ENCODE results near the gene TAF8.

TAF8 gene

GRCh38 chr6:42043787-42044475 is 6.4 kb upstream of the TAF8 start:
- Histone ChIP-seq H3K4me2 (ENCODE audit: low read length) (peak overlapping the region; percentile 62), H3K4me1 (ENCODE audit: insufficient read depth, low read length, severe bottlenecking) (peaks cover 53% of the 10 kb centered on the region), H3K9me3 (ENCODE audit: low read length) (no peaks in the 10 kb centered on the region), H4K20me1 (ENCODE audit: insufficient read depth, low read length) (no peaks in the 10 kb centered on the region), H3K4me3 (ENCODE audit: low read depth, low read length, poor library complexity, severe bottlenecking) (peak overlapping the region; percentile 49), H3K9me2 (ENCODE audit: low read depth, low read length) (no peaks in the 10 kb centered on the region), H3K27ac (ENCODE audit: low read depth, low read length, poor library complexity, severe bottlenecking) (no peak overlapping the region), H2AFZ (ENCODE audit: low read length) (0 out of 2 replicates have a peak overlapping the region, but pooled peaks have one; percentile 53), H3K27me3 (ENCODE audit: insufficient read depth, low read length) (0 out of 2 replicates have a peak, but pooled peaks cover 4% of the 10 kb centered on the region), H3K9ac (ENCODE audit: low read length) (peak overlapping the region; percentile 53), H3K79me2 (ENCODE audit: insufficient read depth, low read length) (no peaks in the 10 kb centered on the region), H3F3A (ENCODE audit: insufficient read depth, low read length) (0 out of 2 replicates have a peak, but pooled peaks cover 7% of the 10 kb centered on the region), H3K36me3 (ENCODE audit: insufficient read depth, low read length) (no peaks in the 10 kb centered on the region)
- no peak for TF ChIP-seq EZH2 (IDR thresholded peaks at IDR 0.05; ENCODE audit: borderline replicate concordance, low read length)
- TF ChIP-seq CTCF (IDR thresholded peaks at IDR 0.05; ENCODE audit: low read length): peak; percentile 97

- TF ChIP-seq EZH2 (IDR thresholded peaks at IDR 0.05; ENCODE audit: borderline replicate concordance, low read length) (no peak), CTCF (IDR thresholded peaks at IDR 0.05; ENCODE audit: low read length) (no peak)
- Histone ChIP-seq H4K20me1 (ENCODE audit: insufficient read depth, low read length) (no peaks in the 10 kb centered on the region), H3K36me3 (ENCODE audit: insufficient read depth, low read length) (no peaks in the 10 kb centered on the region), H3K4me3 (ENCODE audit: low read depth, low read length, poor library complexity, severe bottlenecking) (no peak overlapping the region), H2AFZ (ENCODE audit: low read length) (no peak overlapping the region), H3K27me3 (ENCODE audit: insufficient read depth, low read length) (0 out of 2 replicates have a peak, but pooled peaks cover 4% of the 10 kb centered on the region), H3K4me2 (ENCODE audit: low read length) (peak overlapping the region; percentile 35; the same call in 1 of the 2 replicates), H3K79me2 (ENCODE audit: insufficient read depth, low read length) (no peaks in the 10 kb centered on the region), H3K9me3 (ENCODE audit: low read length) (no peaks in the 10 kb centered on the region), H3K27ac (ENCODE audit: low read depth, low read length, poor library complexity, severe bottlenecking) (peak overlapping the region; percentile 17), H3F3A (ENCODE audit: insufficient read depth, low read length) (0 out of 2 replicates have a peak, but pooled peaks cover 7% of the 10 kb centered on the region), H3K9ac (ENCODE audit: low read length) (no peak overlapping the region), H3K9me2 (ENCODE audit: low read depth, low read length) (no peaks in the 10 kb centered on the region), H3K4me1 (ENCODE audit: insufficient read depth, low read length, severe bottlenecking) (peaks cover 55% of the 10 kb centered on the region)
Measured at GRCh38 chr6:42045538-42046460, 4.5 kb upstream of the TAF8 start.

GRCh38 chr6:42046464-42047212 is 3.7 kb upstream of the TAF8 start:
- Histone ChIP-seq H3K9me2 (ENCODE audit: low read depth, low read length) (no peaks in the 10 kb centered on the region), H3K79me2 (ENCODE audit: insufficient read depth, low read length) (no peaks in the 10 kb centered on the region), H2AFZ (ENCODE audit: low read length) (no peak overlapping the region), H3K27ac (ENCODE audit: low read depth, low read length, poor library complexity, severe bottlenecking) (no peak overlapping the region), H3F3A (ENCODE audit: insufficient read depth, low read length) (0 out of 2 replicates have a peak, but pooled peaks cover 7% of the 10 kb centered on the region), H3K9me3 (ENCODE audit: low read length) (no peaks in the 10 kb centered on the region), H3K36me3 (ENCODE audit: insufficient read depth, low read length) (no peaks in the 10 kb centered on the region), H3K4me1 (ENCODE audit: insufficient read depth, low read length, severe bottlenecking) (peaks cover 63% of the 10 kb centered on the region), H4K20me1 (ENCODE audit: insufficient read depth, low read length) (no peaks in the 10 kb centered on the region), H3K4me3 (ENCODE audit: low read depth, low read length, poor library complexity, severe bottlenecking) (no peak overlapping the region), H3K4me2 (ENCODE audit: low read length) (no peak overlapping the region; the same call in 1 of the 2 replicates), H3K9ac (ENCODE audit: low read length) (no peak overlapping the region), H3K27me3 (ENCODE audit: insufficient read depth, low read length) (0 out of 2 replicates have a peak, but pooled peaks cover 4% of the 10 kb centered on the region)
- TF ChIP-seq CTCF (IDR thresholded peaks at IDR 0.05; ENCODE audit: low read length): no peak
- TF ChIP-seq EZH2 (IDR thresholded peaks at IDR 0.05; ENCODE audit: borderline replicate concordance, low read length): no peak

Measured in OCI-LY1 (cell line).